CD4-positive, alpha-beta T cell (primary cell): Measurements from ENCODE around the gene GPR27. TPM values are rescaled to one million over a fixed set of nuclear protein-coding genes. Genes with fewer than 3 reads are reported as not detected.

Experiments used
- ATAC-seq: fragments of 200-7000 bp; cut with Tn5 transposase; one replicate; pipeline ENCODE4 v1.10.0; 2022; ENCODE audit warnings: mild to moderate bottlenecking; ENCODE audit not compliant: poor library complexity
- CTCF ChIA-PET: fragments of 350-600 bp; sonication (Branson Sonifier 250); formaldehyde crosslinking; loops from one replicate; lab custom pipeline; 2021; ENCODE audit warnings: antibody characterized with exemption, inconsistent platforms; lab: Charles Lee
- POLR2A ChIA-PET: fragments of 350-600 bp; sonication (Branson Sonifier 250); formaldehyde crosslinking; loops from one replicate; lab custom pipeline; 2021; ENCODE audit warnings: antibody characterized with exemption, inconsistent platforms; lab: Charles Lee
- DNase-seq, 14 experiments: peaks; one replicate each; pipeline ENCODE4 v3.0.0-alpha.2; 2013 to 2020; ENCODE audit warnings: mixed read lengths in 2 of 14
- H3K27ac ChIP-seq, 2 donors: one replicate each; pipeline versions ENCODE4 v1.5.1 to v1.7.0; 2013; ENCODE audit warnings: low read length in 2 of 2, low read depth in 1 of 2, mild to moderate bottlenecking in 1 of 2
- H3K27me3 ChIP-seq, 2 experiments: 1 replicate in 1 of 2; 2 replicates in 1 of 2; pipeline versions ENCODE4 v1.6.1 to v1.7.0; 2013; ENCODE audit warnings: low read length in 2 of 2, control low read depth in 1 of 2, mild to moderate bottlenecking in 1 of 2, moderate library complexity in 1 of 2; ENCODE audit not compliant: insufficient read depth in 2 of 2, control insufficient read depth in 1 of 2
- H3K36me3 ChIP-seq: one replicate; pipeline ENCODE4 v1.6.1; 2013; ENCODE audit warnings: low read length, control low read depth; ENCODE audit not compliant: insufficient read depth
- H3K4me1 ChIP-seq: one replicate; pipeline ENCODE4 v1.6.1; 2013; ENCODE audit warnings: low read length, control low read depth; ENCODE audit not compliant: insufficient read depth
- H3K4me3 ChIP-seq: one replicate; pipeline ENCODE4 v1.5.1; 2013; ENCODE audit warnings: mild to moderate bottlenecking, low read length, moderate library complexity
- H3K9me3 ChIP-seq, 2 experiments: 1 replicate in 1 of 2; 2 replicates in 1 of 2; pipeline versions ENCODE4 v1.6.1 to v1.7.0; 2013; ENCODE audit warnings: low read length in 2 of 2, mild to moderate bottlenecking in 2 of 2, control low read depth in 1 of 2, moderate library complexity in 1 of 2; ENCODE audit not compliant: control insufficient read depth in 1 of 2, insufficient read depth in 1 of 2
- H3K27ac Mint-ChIP-seq: one replicate; pipeline ENCODE4 v1.8.0; 2020; ENCODE audit warnings: mixed read lengths
- H3K27me3 Mint-ChIP-seq: one replicate; pipeline ENCODE4 v1.8.0; 2021; ENCODE audit warnings: mixed read lengths
- H3K36me3 Mint-ChIP-seq: one replicate; pipeline ENCODE4 v1.8.0; 2021; ENCODE audit warnings: low read depth, mixed read lengths
- H3K4me1 Mint-ChIP-seq: one replicate; pipeline ENCODE4 v1.8.0; 2021; ENCODE audit warnings: low read depth, mixed read lengths
- H3K4me3 Mint-ChIP-seq: one replicate; pipeline ENCODE4 v1.8.0; 2020; ENCODE audit warnings: mild to moderate bottlenecking, mixed read lengths
- H3K9me3 Mint-ChIP-seq: one replicate; pipeline ENCODE4 v1.8.0; 2020; ENCODE audit warnings: mixed read lengths
- CTCF ChIP-seq: fragments of 200-600 bp; IDR thresholded peaks from one replicate; pipeline ENCODE4 v1.8.0; 2022; ENCODE audit warnings: antibody characterized with exemption, mild to moderate bottlenecking
- intact Hi-C, 2 experiments: fragments of 100-400 bp; cut with DNase I in 1 of 2; cut with micrococcal nuclease in 1 of 2; formaldehyde crosslinking; loops; one replicate each; pipeline versions ENCODE4 v1.15.1 to v1.9.0; 2023 to 2025; cut with DNase I, micrococcal nuclease
- total RNA-seq, 174 experiments: library from RNA in 2 of 174; stranded (reverse) in 2 of 174; gene quantifications; one replicate each; pipeline ENCODE4 v1.2.3 and lab custom pipeline; 2021 to 2026

Gene GPR27
- total RNA-seq, 2 experiments from 2014 or later, result 0.84 to 1.1 TPM

- Mint-ChIP-seq H3K36me3 (no peaks in the 10 kb centered on the region), H3K27me3 (no peaks in the 10 kb centered on the region), H3K9me3 (peaks cover 4% of the 10 kb centered on the region), H3K4me3 (no peak overlapping the region), H3K27ac (no peak overlapping the region), H3K4me1 (peaks cover 30% of the 10 kb centered on the region)
- DNase-seq (no peak), ATAC-seq (no peak)
- POLR2A ChIA-PET, result no interaction called here
- no peaks in the 10 kb centered on the region for H3K36me3 ChIP-seq
- CTCF ChIA-PET, result no interaction called here
- TF ChIP-seq CTCF, result no peak
- intact Hi-C loops, result loop anchor here in 1 of 2 experiments (5.0 kb wide), 1 partner anchor 124 kb away; no protein-coding TSS in a partner anchor
- H3K4me1 ChIP-seq, result peaks cover 22% of the 10 kb centered on the region
- H3K27ac ChIP-seq, result no peak overlapping the region
- H3K4me3 ChIP-seq, result no peak overlapping the region
- H3K9me3 ChIP-seq, result peaks cover 0 to 3% of the 10 kb centered on the region in 2 experiments
- no peaks in the 10 kb centered on the region for H3K27me3 ChIP-seq
These were observed 20.3 kb upstream of the GPR27 start for GRCh38 chr3:71733319-71733718.

- ATAC-seq (no peak), DNase-seq (no peak)
- ChIA-PET POLR2A (no interaction called here), CTCF (no interaction called here)
- H3K9me3 ChIP-seq, result peaks cover 0 to 3% of the 10 kb centered on the region in 2 experiments
- H3K27me3 Mint-ChIP-seq, result no peaks in the 10 kb centered on the region
- no peak overlapping the region for H3K4me3 Mint-ChIP-seq
- no peak overlapping the region for H3K27ac ChIP-seq
- peaks cover 7% of the 10 kb centered on the region for H3K4me1 ChIP-seq
- no peaks in the 10 kb centered on the region for H3K36me3 Mint-ChIP-seq
- TF ChIP-seq CTCF, result no peak
- no peaks in the 10 kb centered on the region for H3K36me3 ChIP-seq
- no peak overlapping the region for H3K4me3 ChIP-seq
- no peaks in the 10 kb centered on the region for H3K27me3 ChIP-seq
- peaks cover 14% of the 10 kb centered on the region for H3K4me1 Mint-ChIP-seq
- intact Hi-C loops, result loop anchor here in 1 of 2 experiments (5.0 kb wide), 1 partner anchor 122 kb away; no protein-coding TSS in a partner anchor
- peaks cover 4% of the 10 kb centered on the region for H3K9me3 Mint-ChIP-seq
- no peak overlapping the region for H3K27ac Mint-ChIP-seq
These were observed 18.8 kb upstream of the GPR27 start for GRCh38 chr3:71734881-71735280.

DNA sequence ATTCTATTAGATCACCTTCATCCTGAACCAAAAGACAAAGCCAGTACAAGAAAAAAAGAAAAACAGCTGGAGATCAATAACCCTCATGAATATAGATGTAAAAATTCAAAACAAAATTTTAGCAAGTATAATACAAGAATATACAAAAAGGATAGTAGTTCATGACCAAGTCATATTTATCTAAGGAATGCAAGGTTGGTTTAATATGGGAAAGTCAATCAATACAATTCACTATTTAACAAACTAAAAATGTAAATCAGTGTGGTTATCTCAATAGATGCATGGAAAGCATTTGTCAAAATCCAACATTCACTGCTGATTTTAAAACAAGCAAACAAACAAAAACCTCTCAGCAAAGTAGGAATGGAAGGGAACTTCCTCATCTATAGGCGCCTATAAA is 11.0 kb upstream of the GPR27 start:
- Mint-ChIP-seq H3K4me1 (no peaks in the 10 kb centered on the region), H3K27me3 (no peaks in the 10 kb centered on the region), H3K9me3 (peaks cover 8% of the 10 kb centered on the region), H3K27ac (no peak overlapping the region), H3K4me3 (no peak overlapping the region), H3K36me3 (peaks cover 22% of the 10 kb centered on the region)
- H3K36me3 ChIP-seq, result no peaks in the 10 kb centered on the region
- DNase-seq (no peak), ATAC-seq (no peak)
- no peak overlapping the region for H3K4me3 ChIP-seq
- POLR2A ChIA-PET, result interaction anchor here (0.7 kb wide), 1 partner anchor 712 kb away, joined by 3 read pairs; no protein-coding TSS in a partner anchor
- no peaks in the 10 kb centered on the region for H3K27me3 ChIP-seq
- no peak for TF ChIP-seq CTCF
- CTCF ChIA-PET, result no interaction called here
- peaks cover 16 to 34% of the 10 kb centered on the region in 2 experiments for H3K9me3 ChIP-seq
- no peak overlapping the region for H3K27ac ChIP-seq
- intact Hi-C loops, result no loop called here
- H3K4me1 ChIP-seq, result no peaks in the 10 kb centered on the region
